OCI-LY3 (cell line): ENCODE results near the gene RAP2C.

Source experiments
- CTCF ChIP-seq: fragments of 200-600, 300-600 bp; sonication (generic); IDR thresholded peaks from 2 replicates; pipeline ENCODE4 v1.5.1; 2014; ENCODE audit warnings: antibody characterized with exemption, low read length, low read depth
- EZH2phosphoT487 ChIP-seq: fragments of 200-600 bp; shearing (Covaris generic); IDR thresholded peaks from 2 replicates; pipeline ENCODE4 v1.6.1; 2018; ENCODE audit warnings: antibody characterized with exemption, mixed run types, low read depth

- TF ChIP-seq CTCF (no peak), EZH2phosphoT487 (no peak)
Observed at GRCh38 chrX:132208422-132208821, 10.8 kb downstream of the RAP2C start.
